Activated CD4-positive, alpha-beta T cell treated with anti-CD3 and anti-CD28 coated beads, Interleukin-2, amount 10 ng/mL, durations not matched to agents 24 days and 14 days (primary cell): ENCODE results near the gene PIH1D2. TPM values are rescaled to one million over a fixed set of nuclear protein-coding genes. Genes with fewer than 3 reads are reported as not detected.
"Not testable (repeated sequence)": the region's sequence is repeated elsewhere in the genome, so short reads cannot be mapped to it uniquely, and the experiment has no call there.

Experiments used
- DNase-seq: peaks from one replicate; pipeline ENCODE4 v3.0.0; 2022
- H3K27ac Mint-ChIP-seq: one replicate; pipeline ENCODE4 v1.8.0; 2022; ENCODE audit warnings: mild to moderate bottlenecking, mixed read lengths
- H3K27me3 Mint-ChIP-seq: one replicate; pipeline ENCODE4 v1.8.0; 2022; ENCODE audit warnings: mixed read lengths
- H3K36me3 Mint-ChIP-seq: one replicate; pipeline ENCODE4 v1.8.0; 2022; ENCODE audit warnings: low read depth, mild to moderate bottlenecking, mixed read lengths
- H3K4me1 Mint-ChIP-seq: one replicate; pipeline ENCODE4 v1.8.0; 2021; ENCODE audit warnings: mixed read lengths
- H3K4me3 Mint-ChIP-seq: one replicate; pipeline ENCODE4 v1.8.0; 2022; ENCODE audit warnings: mild to moderate bottlenecking, moderate library complexity, mixed read lengths
- H3K9me3 Mint-ChIP-seq: one replicate; pipeline ENCODE4 v1.8.0; 2021; ENCODE audit warnings: mixed read lengths
- intact Hi-C: fragments of 100-400 bp; cut with micrococcal nuclease; formaldehyde crosslinking; loops from one replicate; pipeline ENCODE4 v1.15.1; 2023
- total RNA-seq: library from RNA; stranded (reverse); gene quantifications from 2 replicates; pipeline ENCODE4 v1.2.3, GENCODE V29; 2022

PIH1D2 gene
- total RNA-seq = 0.21 and 0.59 TPM in 2 replicates

GRCh38 chr11:112073941-112074811 lies at the start of gene PIH1D2, which contains the start of gene NKAPD1:
Gene PIH1D2 (minus strand): TSS chr11:112074017. CDS start chr11:112073174, 843 bp downstream.
Gene NKAPD1 (plus strand): TSS chr11:112074299. CDS start chr11:112075575, 1,276 bp downstream.
- Mint-ChIP-seq H3K27ac (peak within 1 kb of the TSS; percentile 96), H3K4me3 (peak within 1 kb of the TSS; percentile 95), H3K27me3 (peaks cover 4% of the 10 kb centered on the region), H3K9me3 (no peaks in the 10 kb centered on the region), H3K4me1 (peaks cover 29% of the 10 kb centered on the region), H3K36me3 (peaks cover 25% of the 10 kb centered on the region)
- DNase-seq = peak; percentile 95
- intact Hi-C loops = loop anchor here (1.0 to 5.0 kb wide), 6 partner anchors 12 to 472 kb away; partner anchors contain the start of genes CFAP68, DLAT, FDXACB1 and PPP2R1B

- H3K27ac Mint-ChIP-seq = no peak overlapping the region
- H3K27me3 Mint-ChIP-seq = no peaks in the 10 kb centered on the region
- H3K4me3 Mint-ChIP-seq = no peak overlapping the region
- peaks cover 1% of the 10 kb centered on the region for H3K36me3 Mint-ChIP-seq
- DNase-seq = no peak
- H3K4me1 Mint-ChIP-seq = peaks cover 5% of the 10 kb centered on the region
- intact Hi-C loops = no loop called here
- no peaks in the 10 kb centered on the region for H3K9me3 Mint-ChIP-seq
Observed at GRCh38 chr11:112123129-112123528, 49.3 kb upstream of the PIH1D2 start.

GRCh38 chr11:112121981-112122615 lies 48.3 kb upstream of the PIH1D2 start:
- intact Hi-C loops = no loop called here
- DNase-seq = no peak
- Mint-ChIP-seq H3K4me1 (peaks cover 5% of the 10 kb centered on the region), H3K27ac (no peak overlapping the region), H3K4me3 (no peak overlapping the region), H3K36me3 (peaks cover 1% of the 10 kb centered on the region), H3K27me3 (no peaks in the 10 kb centered on the region), H3K9me3 (no peaks in the 10 kb centered on the region)

- DNase-seq = no peak
Observed at GRCh38 chr11:112118176-112118575, 44.4 kb upstream of the PIH1D2 start.

GRCh38 chr11:112115386-112115785 lies 41.6 kb upstream of the PIH1D2 start:
- Mint-ChIP-seq H3K36me3 (peaks cover 1% of the 10 kb centered on the region), H3K4me3 (no peak overlapping the region), H3K27ac (no peak overlapping the region), H3K27me3 (no peaks in the 10 kb centered on the region), H3K4me1 (peaks cover 3% of the 10 kb centered on the region), H3K9me3 (no peaks in the 10 kb centered on the region)
- intact Hi-C loops = no loop called here
- DNase-seq = no peak

More at GRCh38 chr11:112118176-112118575, 44.4 kb upstream of the PIH1D2 start:
- H3K36me3 Mint-ChIP-seq = peaks cover 1% of the 10 kb centered on the region
- H3K27ac Mint-ChIP-seq = no peak overlapping the region
- H3K27me3 Mint-ChIP-seq = no peaks in the 10 kb centered on the region
- intact Hi-C loops = no loop called here
- no peak overlapping the region for H3K4me3 Mint-ChIP-seq
- H3K9me3 Mint-ChIP-seq = no peaks in the 10 kb centered on the region
- peaks cover 5% of the 10 kb centered on the region for H3K4me1 Mint-ChIP-seq

GRCh38 chr11:112114460-112114859 lies 40.6 kb upstream of the PIH1D2 start:
- Mint-ChIP-seq H3K27ac (no peak overlapping the region), H3K4me3 (no peak overlapping the region), H3K4me1 (peaks cover 3% of the 10 kb centered on the region), H3K9me3 (no peaks in the 10 kb centered on the region), H3K27me3 (no peaks in the 10 kb centered on the region), H3K36me3 (peaks cover 1% of the 10 kb centered on the region)
- intact Hi-C loops = no loop called here
- DNase-seq = no peak

- intact Hi-C loops = loop anchor here (1.0 to 2.0 kb wide), 2 partner anchors 61 to 167 kb away; partner anchors contain the start of gene BCO2
- Mint-ChIP-seq H3K27me3 (no peaks in the 10 kb centered on the region), H3K4me1 (peaks cover 3% of the 10 kb centered on the region), H3K9me3 (no peaks in the 10 kb centered on the region), H3K4me3 (no peak overlapping the region), H3K36me3 (no peaks in the 10 kb centered on the region), H3K27ac (no peak overlapping the region)
- DNase-seq = no peak
Observed at GRCh38 chr11:112113539-112114457, 40.0 kb upstream of the PIH1D2 start.

- Mint-ChIP-seq H3K27me3 (no peaks in the 10 kb centered on the region), H3K4me1 (no peaks in the 10 kb centered on the region), H3K36me3 (no peaks in the 10 kb centered on the region), H3K9me3 (no peaks in the 10 kb centered on the region), H3K27ac (no peak overlapping the region), H3K4me3 (no peak overlapping the region)
- intact Hi-C loops = no loop called here
- DNase-seq = no peak
Observed at GRCh38 chr11:112106070-112106469, 32.3 kb upstream of the PIH1D2 start.

GRCh38 chr11:112103446-112103845 lies 29.6 kb upstream of the PIH1D2 start:
- no peak for DNase-seq
- Mint-ChIP-seq H3K4me1 (no peaks in the 10 kb centered on the region), H3K9me3 (no peaks in the 10 kb centered on the region), H3K27ac (no peak overlapping the region), H3K4me3 (no peak overlapping the region), H3K36me3 (no peaks in the 10 kb centered on the region), H3K27me3 (no peaks in the 10 kb centered on the region)
- intact Hi-C loops = no loop called here

GRCh38 chr11:112100462-112100861 lies 26.6 kb upstream of the PIH1D2 start:
- Mint-ChIP-seq H3K27ac (no peak overlapping the region), H3K36me3 (peaks cover 7% of the 10 kb centered on the region), H3K9me3 (no peaks in the 10 kb centered on the region), H3K4me1 (no peaks in the 10 kb centered on the region), H3K4me3 (no peak overlapping the region), H3K27me3 (no peaks in the 10 kb centered on the region)
- intact Hi-C loops = no loop called here
- DNase-seq = no peak

GRCh38 chr11:112097734-112098528 lies 24.1 kb upstream of the PIH1D2 start:
- Mint-ChIP-seq H3K4me1 (no peaks in the 10 kb centered on the region), H3K27me3 (no peaks in the 10 kb centered on the region), H3K27ac (no peak overlapping the region), H3K4me3 (no peak overlapping the region), H3K36me3 (peaks cover 13% of the 10 kb centered on the region), H3K9me3 (no peaks in the 10 kb centered on the region)
- DNase-seq = no peak
- intact Hi-C loops = no loop called here

- Mint-ChIP-seq H3K36me3 (peaks cover 27% of the 10 kb centered on the region), H3K27ac (no peak overlapping the region), H3K27me3 (no peaks in the 10 kb centered on the region), H3K4me1 (peaks cover 2% of the 10 kb centered on the region), H3K4me3 (no peak overlapping the region), H3K9me3 (no peaks in the 10 kb centered on the region)
- DNase-seq = no peak
- intact Hi-C loops = no loop called here
Observed at GRCh38 chr11:112096194-112096593, 22.4 kb upstream of the PIH1D2 start.

- intact Hi-C loops, H3K4me3 Mint-ChIP-seq, H3K4me1 Mint-ChIP-seq, H3K27me3 Mint-ChIP-seq, H3K9me3 Mint-ChIP-seq, H3K27ac Mint-ChIP-seq, DNase-seq: not testable (repeated sequence)
- H3K36me3 Mint-ChIP-seq = peaks cover 36% of the 10 kb centered on the region
Observed at GRCh38 chr11:112095302-112095701, 21.5 kb upstream of the PIH1D2 start.
